Glutamatergic neuron (in vitro differentiated cells): ENCODE measurements around the gene TAF11L6. TPM values are rescaled to one million over a fixed set of nuclear protein-coding genes. Genes with fewer than 3 reads are reported as not detected.
"Not testable (repeated sequence)": the region's sequence is repeated elsewhere in the genome, so short reads cannot be mapped to it uniquely, and the experiment has no call there.

Experiments
- DNase-seq: peaks from one replicate; pipeline ENCODE4 v3.0.0; 2022
- H3K27ac Mint-ChIP-seq: one replicate; pipeline ENCODE4 v1.8.0; 2020; ENCODE audit warnings: mild to moderate bottlenecking, mixed read lengths, inconsistent platforms; ENCODE audit not compliant: unreplicated experiment
- H3K27me3 Mint-ChIP-seq: one replicate; pipeline ENCODE4 v1.8.0; 2020; ENCODE audit warnings: mild to moderate bottlenecking, moderate library complexity, mixed read lengths, inconsistent platforms; ENCODE audit not compliant: unreplicated experiment
- H3K36me3 Mint-ChIP-seq: one replicate; pipeline ENCODE4 v1.8.0; 2020; ENCODE audit warnings: mild to moderate bottlenecking, mixed read lengths, inconsistent platforms; ENCODE audit not compliant: unreplicated experiment
- H3K4me1 Mint-ChIP-seq: one replicate; pipeline ENCODE4 v1.8.0; 2020; ENCODE audit warnings: mild to moderate bottlenecking, low read depth, mixed read lengths, inconsistent platforms; ENCODE audit not compliant: unreplicated experiment
- H3K4me3 Mint-ChIP-seq: one replicate; pipeline ENCODE4 v1.8.0; 2020; ENCODE audit warnings: mild to moderate bottlenecking, mixed read lengths, inconsistent platforms; ENCODE audit not compliant: unreplicated experiment
- H3K9me3 Mint-ChIP-seq: one replicate; pipeline ENCODE4 v1.8.0; 2020; ENCODE audit warnings: mild to moderate bottlenecking, moderate library complexity, mixed read lengths, inconsistent platforms; ENCODE audit not compliant: unreplicated experiment
- total RNA-seq: library from RNA; stranded (reverse); fragmentation: NEBNext Ultra II Directional; extraction: Animal tissue kit (Norgen Biotek cat#: 25700); gene quantifications from one replicate; pipeline ENCODE4 v1.2.1, GENCODE V29; 2021; ENCODE audit not compliant: unreplicated experiment
- TF ChIP-seq, protein P1 (sequence below): fragments of 200-600 bp; sonication (generic); IDR thresholded peaks from one replicate; pipeline ENCODE4 v1.5.0; 2021; ENCODE audit not compliant: partially characterized antibody, unreplicated experiment

TAF11L6 gene
- total RNA-seq, 1 donor from 2014 or later = not detected

- H3K4me3 Mint-ChIP-seq = no peak overlapping the region
- H3K36me3 Mint-ChIP-seq = no peaks in the 10 kb centered on the region
- H3K9me3 Mint-ChIP-seq = peaks cover 7% of the 10 kb centered on the region
- DNase-seq = no peak
- H3K27me3 Mint-ChIP-seq = peaks cover under 1% of the 10 kb centered on the region
- H3K27ac Mint-ChIP-seq = no peak overlapping the region
- TF ChIP-seq, protein P1, sequence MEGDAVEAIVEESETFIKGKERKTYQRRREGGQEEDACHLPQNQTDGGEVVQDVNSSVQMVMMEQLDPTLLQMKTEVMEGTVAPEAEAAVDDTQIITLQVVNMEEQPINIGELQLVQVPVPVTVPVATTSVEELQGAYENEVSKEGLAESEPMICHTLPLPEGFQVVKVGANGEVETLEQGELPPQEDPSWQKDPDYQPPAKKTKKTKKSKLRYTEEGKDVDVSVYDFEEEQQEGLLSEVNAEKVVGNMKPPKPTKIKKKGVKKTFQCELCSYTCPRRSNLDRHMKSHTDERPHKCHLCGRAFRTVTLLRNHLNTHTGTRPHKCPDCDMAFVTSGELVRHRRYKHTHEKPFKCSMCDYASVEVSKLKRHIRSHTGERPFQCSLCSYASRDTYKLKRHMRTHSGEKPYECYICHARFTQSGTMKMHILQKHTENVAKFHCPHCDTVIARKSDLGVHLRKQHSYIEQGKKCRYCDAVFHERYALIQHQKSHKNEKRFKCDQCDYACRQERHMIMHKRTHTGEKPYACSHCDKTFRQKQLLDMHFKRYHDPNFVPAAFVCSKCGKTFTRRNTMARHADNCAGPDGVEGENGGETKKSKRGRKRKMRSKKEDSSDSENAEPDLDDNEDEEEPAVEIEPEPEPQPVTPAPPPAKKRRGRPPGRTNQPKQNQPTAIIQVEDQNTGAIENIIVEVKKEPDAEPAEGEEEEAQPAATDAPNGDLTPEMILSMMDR = no peak
- peaks cover 10% of the 10 kb centered on the region for H3K4me1 Mint-ChIP-seq
Measured at GRCh38 chr5:17492770-17493169, 35.7 kb upstream of the TAF11L6 start.

GRCh38 chr5:17497446-17497845, 31.0 kb upstream of the TAF11L6 start:
- Mint-ChIP-seq H3K27ac (no peak overlapping the region), H3K27me3 (peaks cover 2% of the 10 kb centered on the region), H3K36me3 (peaks cover 5% of the 10 kb centered on the region), H3K4me1 (peaks cover 7% of the 10 kb centered on the region), H3K4me3 (no peak overlapping the region), H3K9me3 (peaks cover 7% of the 10 kb centered on the region)
- DNase-seq = no peak
- TF ChIP-seq, protein P1 = no peak

GRCh38 chr5:17497931-17498330, 30.5 kb upstream of the TAF11L6 start, which contains the start of gene TAF11L2:
Gene TAF11L2, plus strand, starts transcription at chr5:17498231.
- DNase-seq, H3K27me3 Mint-ChIP-seq, H3K27ac Mint-ChIP-seq, H3K36me3 Mint-ChIP-seq, H3K4me1 Mint-ChIP-seq, H3K9me3 Mint-ChIP-seq: not testable (repeated sequence)
- peak within 1 kb of the TSS; percentile 38 for H3K4me3 Mint-ChIP-seq

DNA sequence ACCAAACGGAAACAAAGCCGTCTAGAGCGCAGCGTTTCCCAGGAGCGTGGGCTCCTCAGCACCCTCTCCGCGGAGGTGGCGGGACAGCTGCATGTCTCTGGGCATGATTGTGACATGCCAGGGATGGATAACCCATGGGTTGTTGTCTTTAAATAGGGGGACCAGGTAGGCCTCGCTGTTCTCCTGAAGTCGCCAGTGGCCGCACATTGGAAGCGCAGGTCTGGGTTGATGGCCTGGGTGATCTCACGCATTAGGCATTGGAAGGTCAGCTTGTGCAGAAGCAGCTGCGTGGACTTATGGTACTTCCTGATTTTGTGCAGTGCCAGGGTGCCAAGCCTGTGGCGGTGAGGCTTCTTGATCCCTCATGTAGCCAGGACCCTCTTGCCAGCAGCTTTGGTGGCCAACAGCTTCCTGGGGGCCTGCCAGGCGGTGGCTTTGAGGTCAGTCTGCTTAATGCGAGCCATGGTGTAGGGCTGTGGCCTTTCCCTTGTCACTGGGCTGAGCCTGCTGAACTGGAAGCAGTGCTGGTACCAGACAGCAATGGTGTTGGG, 16.6 kb upstream of the TAF11L6 start:
- Mint-ChIP-seq H3K4me1 (peaks cover 7% of the 10 kb centered on the region), H3K4me3 (no peak overlapping the region), H3K9me3 (peaks cover 1% of the 10 kb centered on the region), H3K27me3 (peaks cover 2% of the 10 kb centered on the region), H3K36me3 (no peaks in the 10 kb centered on the region), H3K27ac (no peak overlapping the region)
- TF ChIP-seq, protein P1 = no peak
- DNase-seq = no peak

- not testable (repeated sequence) for H3K36me3 Mint-ChIP-seq, H3K4me1 Mint-ChIP-seq, H3K27me3 Mint-ChIP-seq, H3K27ac Mint-ChIP-seq, DNase-seq, H3K9me3 Mint-ChIP-seq, H3K4me3 Mint-ChIP-seq
Measured at GRCh38 chr5:17517526-17517925, 10.9 kb upstream of the TAF11L6 start.

GRCh38 chr5:17518067-17518466, 10.4 kb upstream of the TAF11L6 start, which contains the start of gene TAF11L3:
Gene TAF11L3, plus strand, starts transcription at chr5:17518367.
- H3K27ac Mint-ChIP-seq, H3K9me3 Mint-ChIP-seq, H3K27me3 Mint-ChIP-seq, H3K4me3 Mint-ChIP-seq, H3K36me3 Mint-ChIP-seq, H3K4me1 Mint-ChIP-seq, DNase-seq: not testable (repeated sequence)

DNA sequence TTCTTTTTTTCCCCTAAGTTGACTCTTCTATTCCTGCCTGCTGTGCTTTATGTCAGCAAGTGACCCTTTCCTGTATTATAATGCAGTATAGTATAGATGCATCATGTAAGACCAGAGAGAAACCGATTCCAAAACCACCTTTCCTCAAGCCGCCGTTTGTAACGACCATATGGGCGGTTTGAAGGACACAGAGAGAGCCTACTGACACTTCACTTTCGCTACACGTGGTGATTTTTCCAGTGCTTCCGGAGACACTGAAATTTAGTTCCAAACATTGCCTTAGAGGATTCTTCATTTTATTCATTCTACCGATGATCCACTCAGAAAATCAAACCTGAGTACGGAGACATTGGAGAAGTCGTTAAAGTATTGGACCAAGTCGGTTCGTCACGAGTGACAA, 9.0 kb upstream of the TAF11L6 start:
- H3K36me3 Mint-ChIP-seq, H3K9me3 Mint-ChIP-seq, H3K27me3 Mint-ChIP-seq, DNase-seq, H3K27ac Mint-ChIP-seq, H3K4me1 Mint-ChIP-seq, H3K4me3 Mint-ChIP-seq: not testable (repeated sequence)

GRCh38 chr5:17521501-17521900, 7.0 kb upstream of the TAF11L6 start, which contains the start of gene TAF11L4:
Gene TAF11L4, plus strand, starts transcription at chr5:17521801.
- H3K9me3 Mint-ChIP-seq, H3K4me1 Mint-ChIP-seq, H3K4me3 Mint-ChIP-seq, H3K27me3 Mint-ChIP-seq, H3K36me3 Mint-ChIP-seq, H3K27ac Mint-ChIP-seq, DNase-seq: not testable (repeated sequence)

DNA sequence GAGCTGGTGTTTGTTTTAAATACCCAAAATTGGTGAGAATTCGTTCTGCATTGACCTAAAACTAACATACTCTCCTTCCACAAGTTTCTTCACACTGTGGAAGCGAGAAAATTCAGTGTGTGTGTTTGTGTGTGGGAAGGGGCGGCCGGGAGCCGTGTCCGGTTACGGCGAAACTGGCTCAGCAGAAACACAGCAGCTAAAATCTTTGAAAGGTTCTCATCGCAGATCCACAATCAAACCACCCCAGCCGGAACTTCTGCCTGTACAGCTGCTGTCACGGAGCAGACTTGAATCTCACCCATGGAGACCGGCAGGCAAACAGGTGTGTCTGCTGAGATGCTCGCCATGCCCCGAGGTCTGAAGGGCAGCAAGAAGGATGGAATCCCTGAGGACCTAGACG, 3.5 kb upstream of the TAF11L6 start, which contains the start of gene TAF11L5:
Gene TAF11L5, plus strand, starts transcription at position 301 of the 400 bp plus-strand sequence.
- DNase-seq, H3K9me3 Mint-ChIP-seq, H3K4me3 Mint-ChIP-seq, H3K4me1 Mint-ChIP-seq, H3K27me3 Mint-ChIP-seq, H3K36me3 Mint-ChIP-seq, H3K27ac Mint-ChIP-seq: not testable (repeated sequence)

DNA sequence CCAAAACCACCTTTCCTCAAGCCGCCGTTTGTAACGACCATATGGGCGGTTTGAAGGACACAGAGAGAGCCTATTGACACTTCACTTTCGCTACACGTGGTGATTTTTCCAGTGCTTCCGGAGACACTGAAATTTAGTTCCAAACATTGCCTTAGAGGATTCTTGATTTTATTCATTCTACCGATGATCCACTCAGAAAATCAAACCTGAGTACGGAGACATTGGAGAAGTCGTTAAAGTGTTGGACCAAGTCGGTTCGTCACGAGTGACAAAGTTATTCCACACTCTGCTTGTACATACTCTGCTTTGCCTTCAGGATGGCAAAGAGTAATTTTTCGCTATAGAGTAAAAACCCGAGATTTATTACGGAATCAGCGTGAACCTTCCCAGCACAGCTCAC, 2.0 kb upstream of the TAF11L6 start:
- not testable (repeated sequence) for DNase-seq, H3K9me3 Mint-ChIP-seq, H3K4me3 Mint-ChIP-seq, H3K27ac Mint-ChIP-seq, H3K27me3 Mint-ChIP-seq, H3K4me1 Mint-ChIP-seq, H3K36me3 Mint-ChIP-seq
